HG02943 (cell line): ENCODE measurements around the gene ENOX1.
"Not testable (repeated sequence)": the region's sequence is repeated elsewhere in the genome, so short reads cannot be mapped to it uniquely, and the experiment has no call there.

ENCODE experiments used
- ATAC-seq: cut with Tn5 transposase; IDR thresholded peaks from one replicate; pipeline ENCODE4 v1.9.1; 2021; ENCODE audit warnings: mild to moderate bottlenecking, low read depth, moderate library complexity; ENCODE audit not compliant: unreplicated experiment

Gene ENOX1

DNA sequence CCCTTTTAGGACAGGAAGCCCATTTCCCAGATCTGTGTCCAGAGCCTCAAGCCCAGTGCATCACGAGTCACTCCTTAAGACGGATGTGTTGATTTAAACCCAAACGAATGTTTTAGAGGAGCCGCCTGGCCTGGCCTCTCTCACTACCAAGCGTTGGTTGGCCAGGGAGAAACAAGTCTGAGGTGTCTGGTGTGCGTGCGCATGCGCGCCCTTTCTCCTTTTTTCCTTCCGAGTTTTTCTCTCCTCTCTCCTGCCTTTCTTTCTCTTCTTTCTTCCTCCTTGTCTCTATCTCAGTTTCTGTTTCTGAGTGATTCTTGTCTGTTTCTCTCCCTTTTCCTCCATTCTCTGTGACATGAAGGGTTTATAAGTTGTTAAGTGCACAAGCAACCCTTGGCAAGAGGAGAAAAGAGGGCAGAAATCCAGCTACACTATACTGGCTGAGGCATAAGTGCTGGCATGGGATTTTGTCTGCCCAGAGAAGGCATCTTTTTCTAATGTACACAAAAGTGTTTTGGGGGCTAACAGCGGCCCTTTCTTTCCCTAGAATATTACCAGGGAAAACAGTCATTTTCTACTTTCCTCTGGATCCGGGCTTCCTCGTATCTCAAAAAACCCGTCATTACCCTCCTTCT lies 592.9 kb downstream of the ENOX1 start:
- no peak for ATAC-seq

DNA sequence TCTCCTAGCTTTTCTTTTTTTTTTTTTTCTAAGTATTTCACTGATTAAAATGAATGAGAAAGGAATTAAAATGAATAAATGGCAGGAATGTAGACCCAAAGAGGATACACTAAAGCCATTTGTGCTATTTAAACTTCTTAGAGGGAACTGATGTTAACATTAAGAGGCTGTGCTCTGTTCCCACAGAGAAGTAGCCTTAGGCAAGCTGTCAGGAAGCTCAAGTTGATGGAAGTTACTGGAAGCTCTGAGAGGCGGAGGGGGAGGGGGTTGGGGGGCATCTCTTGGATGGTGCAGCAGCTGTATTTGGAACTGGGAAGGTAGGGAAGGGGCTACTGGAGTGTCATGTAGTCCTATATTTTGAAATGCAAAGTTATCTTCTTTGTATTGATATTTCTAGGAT lies 595.2 kb downstream of the ENOX1 start:
- no peak for ATAC-seq

DNA sequence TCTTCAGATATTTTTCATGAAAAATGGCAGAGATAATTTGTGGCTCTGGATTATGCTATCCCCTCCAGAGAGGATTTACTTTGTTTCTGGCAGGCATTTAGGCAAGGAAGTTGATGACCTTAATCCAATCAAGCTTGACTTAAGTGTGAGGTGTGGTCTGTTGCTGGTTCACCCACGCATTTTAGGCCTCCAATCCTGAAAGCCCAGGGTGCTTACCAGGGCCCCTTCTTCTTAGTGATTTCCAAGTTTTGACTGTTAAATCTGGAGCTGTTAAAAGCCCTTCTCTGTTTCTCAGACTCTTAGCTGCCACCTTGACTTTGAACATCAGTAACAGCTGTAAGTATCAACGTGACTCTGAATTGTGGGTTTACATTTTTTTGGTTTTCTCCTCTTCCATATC lies 601.5 kb downstream of the ENOX1 start:
- ATAC-seq = no peak

DNA sequence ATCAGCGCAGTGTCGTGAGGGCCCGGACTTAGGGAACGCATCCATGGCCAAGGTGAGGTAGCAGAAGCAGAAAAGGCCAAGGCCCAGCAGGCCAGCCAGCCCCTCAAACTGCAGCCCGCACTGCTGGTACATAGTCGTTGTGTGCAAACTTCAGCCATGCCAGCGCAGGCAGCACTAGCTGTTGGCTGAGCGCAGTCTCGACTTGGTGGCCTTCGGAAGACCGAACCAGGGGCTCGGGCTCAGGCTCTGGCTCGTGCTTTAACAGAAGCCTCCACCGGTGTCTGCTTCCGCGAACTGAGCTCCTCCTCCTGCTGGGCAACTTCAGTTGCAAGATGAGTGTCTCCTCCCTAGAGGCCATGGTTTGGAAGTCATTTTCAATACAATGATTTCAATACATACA lies 605.9 kb downstream of the ENOX1 start:
- no peak for ATAC-seq

DNA sequence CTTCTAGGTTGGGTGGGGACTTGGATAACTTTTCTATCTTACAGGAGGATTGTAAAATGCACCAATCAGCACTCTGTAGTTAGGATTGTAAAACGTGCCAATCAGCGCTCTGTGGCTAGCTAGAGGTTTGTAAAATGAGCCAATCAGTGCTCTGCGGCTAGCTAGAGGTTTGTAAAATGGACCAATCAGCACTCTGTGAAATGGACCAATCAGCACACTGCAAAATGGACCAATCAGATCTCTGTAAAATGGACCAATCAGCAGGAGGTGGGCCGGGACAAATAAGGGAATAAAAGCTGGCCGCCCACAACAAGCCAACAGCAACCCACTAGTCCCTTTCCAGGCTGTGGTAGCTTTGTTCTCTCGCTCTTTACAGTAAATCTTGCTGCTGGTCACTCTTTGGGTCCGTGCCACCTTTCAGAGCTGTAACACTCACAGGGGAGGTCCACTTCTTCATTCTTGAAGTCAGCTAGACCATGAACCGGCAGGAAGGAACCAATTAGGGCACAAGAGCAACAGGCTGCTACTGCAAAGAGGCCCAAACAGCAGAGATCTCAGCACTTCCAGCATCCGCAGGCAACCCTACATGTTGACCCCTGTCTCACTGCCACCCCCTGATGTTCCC lies 606.6 kb downstream of the ENOX1 start:
- no peak for ATAC-seq

- no peak for ATAC-seq
These were observed 615.3 kb downstream of the ENOX1 start for GRCh38 chr13:43171489-43171888.

- no peak for ATAC-seq
These were observed 616.3 kb downstream of the ENOX1 start for GRCh38 chr13:43170506-43170905.

GRCh38 chr13:43168434-43168833 lies 618.3 kb downstream of the ENOX1 start:
- not testable (repeated sequence) for ATAC-seq

- no peak for ATAC-seq
These were observed 619.0 kb downstream of the ENOX1 start for GRCh38 chr13:43167731-43168130.

- no peak for ATAC-seq
These were observed 619.9 kb downstream of the ENOX1 start for GRCh38 chr13:43166644-43167457.
